Hepatocyte (in vitro differentiated cells): ENCODE data around the gene MMP12.

ENCODE experiments used
- EZH2 ChIP-seq: fragments of 200-600 bp; sonication (generic); IDR thresholded peaks from 2 replicates; pipeline ENCODE4 v1.6.1; 2016; ENCODE audit warnings: antibody characterized with exemption, mild to moderate bottlenecking, borderline replicate concordance
- EZH2phosphoT487 ChIP-seq: fragments of 200-600 bp; sonication (generic); IDR thresholded peaks from one replicate; pipeline ENCODE4 v1.6.1; 2018; ENCODE audit warnings: antibody characterized with exemption, mild to moderate bottlenecking, low read depth, moderate library complexity; ENCODE audit not compliant: unreplicated experiment, severe bottlenecking
- TF ChIP-seq, protein P1 (sequence below): fragments of 200-600 bp; sonication (generic); IDR thresholded peaks from 2 replicates; pipeline ENCODE4 v1.5.1; 2016; ENCODE audit warnings: antibody characterized with exemption, mild to moderate bottlenecking; ENCODE audit not compliant: poor library complexity

DNA sequence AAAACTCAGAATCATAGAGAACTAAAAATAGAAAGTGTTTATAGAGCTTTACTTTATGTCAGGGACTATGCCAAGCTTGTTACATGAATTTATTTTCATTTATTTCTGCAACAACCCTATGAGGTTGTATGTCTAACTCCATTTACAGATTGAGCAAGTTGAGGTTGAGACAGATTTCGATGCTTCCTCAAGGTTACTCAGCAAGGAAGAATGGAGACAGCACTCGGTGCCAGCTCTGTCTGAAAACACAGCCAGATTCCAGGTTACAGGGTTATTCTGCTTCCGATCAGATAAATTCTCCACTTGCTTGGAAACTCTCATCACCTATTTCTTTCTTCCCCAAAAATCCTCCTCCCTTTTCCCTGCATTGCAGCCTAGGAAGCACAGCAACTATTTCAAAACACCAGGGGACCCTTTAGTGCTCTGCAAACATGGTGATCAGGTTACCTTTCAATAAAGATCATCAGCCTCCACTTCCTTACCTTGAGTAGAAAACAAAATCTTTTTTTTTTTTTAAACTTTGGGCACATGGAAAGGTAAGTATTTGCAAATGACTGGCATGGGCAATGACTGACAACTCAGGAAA is 38.4 kb downstream of the MMP12 start:
- TF ChIP-seq, protein P1, sequence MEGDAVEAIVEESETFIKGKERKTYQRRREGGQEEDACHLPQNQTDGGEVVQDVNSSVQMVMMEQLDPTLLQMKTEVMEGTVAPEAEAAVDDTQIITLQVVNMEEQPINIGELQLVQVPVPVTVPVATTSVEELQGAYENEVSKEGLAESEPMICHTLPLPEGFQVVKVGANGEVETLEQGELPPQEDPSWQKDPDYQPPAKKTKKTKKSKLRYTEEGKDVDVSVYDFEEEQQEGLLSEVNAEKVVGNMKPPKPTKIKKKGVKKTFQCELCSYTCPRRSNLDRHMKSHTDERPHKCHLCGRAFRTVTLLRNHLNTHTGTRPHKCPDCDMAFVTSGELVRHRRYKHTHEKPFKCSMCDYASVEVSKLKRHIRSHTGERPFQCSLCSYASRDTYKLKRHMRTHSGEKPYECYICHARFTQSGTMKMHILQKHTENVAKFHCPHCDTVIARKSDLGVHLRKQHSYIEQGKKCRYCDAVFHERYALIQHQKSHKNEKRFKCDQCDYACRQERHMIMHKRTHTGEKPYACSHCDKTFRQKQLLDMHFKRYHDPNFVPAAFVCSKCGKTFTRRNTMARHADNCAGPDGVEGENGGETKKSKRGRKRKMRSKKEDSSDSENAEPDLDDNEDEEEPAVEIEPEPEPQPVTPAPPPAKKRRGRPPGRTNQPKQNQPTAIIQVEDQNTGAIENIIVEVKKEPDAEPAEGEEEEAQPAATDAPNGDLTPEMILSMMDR: no peak
- TF ChIP-seq EZH2 (no peak), EZH2phosphoT487 (no peak)
